H1 (cell line): ENCODE results near the gene NFKB1.

Source experiments
- EGR1 ChIP-seq: IDR thresholded peaks from 2 replicates; pipeline ENCODE4 v1.6.1; 2011; ENCODE audit warnings: low read depth, low read length, borderline replicate concordance
- EP300 ChIP-seq, 2 experiments: IDR thresholded peaks; 1 replicate in 1 of 2; 2 replicates in 1 of 2; pipeline ENCODE4 v1.6.1; 2011 to 2012; ENCODE audit warnings: low read depth in 2 of 2, low read length in 2 of 2, mild to moderate bottlenecking in 2 of 2, borderline replicate concordance in 1 of 2, inconsistent platforms in 1 of 2, moderate library complexity in 1 of 2
- EZH2 ChIP-seq: fragments of 200-600 bp; sonication (generic); IDR thresholded peaks from 2 replicates; pipeline ENCODE4 v1.7.1; 2012; ENCODE audit warnings: low read depth, mild to moderate bottlenecking, moderate library complexity, low read length, inconsistent platforms; ENCODE audit not compliant: severe bottlenecking
- POLR2AphosphoS5 ChIP-seq: IDR thresholded peaks from 2 replicates; pipeline ENCODE4 v1.6.1; 2011; ENCODE audit warnings: low read depth, low read length

DNA sequence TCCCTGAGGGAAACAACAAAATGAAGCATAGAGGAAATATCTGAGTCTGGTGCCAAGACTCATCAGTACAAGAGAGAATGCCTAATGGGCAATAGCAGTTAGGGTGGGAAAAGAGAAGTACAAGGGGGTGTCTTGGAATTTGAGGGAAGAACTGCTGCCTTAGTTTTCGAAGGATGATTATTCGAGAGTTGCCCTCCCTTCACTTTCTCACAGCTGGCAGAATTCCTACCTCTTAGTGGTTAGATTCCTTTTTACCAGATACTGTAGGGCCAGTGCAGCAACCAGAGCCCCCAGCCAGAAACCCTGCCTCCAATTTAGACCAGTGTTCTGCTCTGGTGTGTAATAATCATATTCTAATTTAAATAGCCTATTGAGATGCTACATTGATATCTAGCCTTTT is 56.5 kb downstream of the NFKB1 start:
- TF ChIP-seq POLR2AphosphoS5 (no peak), EP300 (IDR thresholded peaks at IDR 0.05; ENCODE audit: borderline replicate concordance in 1 of 2, low read depth in 2 of 2, low read length in 2 of 2) (no peak), EGR1 (no peak), EZH2 (no peak)
